HAP-1 (cell line): Measurements from ENCODE around the gene SPATA21.

ENCODE experiments used
- DNase-seq, 2 experiments: peaks; one replicate each; pipeline ENCODE4 v3.0.0-alpha.2; 2016 to 2020; ENCODE audit warnings: low spot score in 2 of 2
- H3K27me3 ChIP-seq: fragments of 250-450 bp; sonication (Bioruptor Pico); 2 replicates; pipeline ENCODE4 v1.5.1; 2020; ENCODE audit warnings: low read depth, mild to moderate bottlenecking, moderate library complexity
- H3K36me3 ChIP-seq: fragments of 250-450 bp; sonication (Bioruptor Pico); replicated peaks from 2 replicates; pipeline ENCODE4 v1.5.1; 2020; ENCODE audit warnings: mild to moderate bottlenecking
- H3K4me1 ChIP-seq: fragments of 250-450 bp; sonication (Bioruptor Pico); 2 replicates; pipeline ENCODE4 v1.5.1; 2020; ENCODE audit warnings: mild to moderate bottlenecking
- H3K4me3 ChIP-seq: fragments of 250-450 bp; sonication (Bioruptor Pico); 2 replicates; pipeline ENCODE4 v1.5.1; 2020; ENCODE audit warnings: mild to moderate bottlenecking, moderate library complexity
- H3K9me3 ChIP-seq: fragments of 250-450 bp; sonication (Bioruptor Pico); 2 replicates; pipeline ENCODE4 v1.5.1; 2020; ENCODE audit warnings: mild to moderate bottlenecking, moderate library complexity
- in situ Hi-C: fragments of 300-500 bp; cut with MboI; formaldehyde crosslinking; loops from 3 replicates; pipeline ENCODE4 v1.14.3; 2020; ENCODE audit warnings: low sequenced_read_pairs, inconsistent platforms, mixed read lengths

Gene SPATA21

GRCh38 chr1:16422041-16422440 lies 15.2 kb downstream of the SPATA21 start:
- Histone ChIP-seq H3K36me3 (no peaks in the 10 kb centered on the region), H3K9me3 (no peaks in the 10 kb centered on the region), H3K4me1 (no peaks in the 10 kb centered on the region), H3K27me3 (no peaks in the 10 kb centered on the region), H3K4me3 (no peak overlapping the region)
- in situ Hi-C loops = no loop called here
- DNase-seq = no peak

GRCh38 chr1:16421201-16421600 lies 16.0 kb downstream of the SPATA21 start:
- DNase-seq = no peak
- Histone ChIP-seq H3K9me3 (no peaks in the 10 kb centered on the region), H3K36me3 (no peaks in the 10 kb centered on the region), H3K4me1 (no peaks in the 10 kb centered on the region), H3K27me3 (no peaks in the 10 kb centered on the region), H3K4me3 (no peak overlapping the region)
- in situ Hi-C loops = no loop called here

DNA sequence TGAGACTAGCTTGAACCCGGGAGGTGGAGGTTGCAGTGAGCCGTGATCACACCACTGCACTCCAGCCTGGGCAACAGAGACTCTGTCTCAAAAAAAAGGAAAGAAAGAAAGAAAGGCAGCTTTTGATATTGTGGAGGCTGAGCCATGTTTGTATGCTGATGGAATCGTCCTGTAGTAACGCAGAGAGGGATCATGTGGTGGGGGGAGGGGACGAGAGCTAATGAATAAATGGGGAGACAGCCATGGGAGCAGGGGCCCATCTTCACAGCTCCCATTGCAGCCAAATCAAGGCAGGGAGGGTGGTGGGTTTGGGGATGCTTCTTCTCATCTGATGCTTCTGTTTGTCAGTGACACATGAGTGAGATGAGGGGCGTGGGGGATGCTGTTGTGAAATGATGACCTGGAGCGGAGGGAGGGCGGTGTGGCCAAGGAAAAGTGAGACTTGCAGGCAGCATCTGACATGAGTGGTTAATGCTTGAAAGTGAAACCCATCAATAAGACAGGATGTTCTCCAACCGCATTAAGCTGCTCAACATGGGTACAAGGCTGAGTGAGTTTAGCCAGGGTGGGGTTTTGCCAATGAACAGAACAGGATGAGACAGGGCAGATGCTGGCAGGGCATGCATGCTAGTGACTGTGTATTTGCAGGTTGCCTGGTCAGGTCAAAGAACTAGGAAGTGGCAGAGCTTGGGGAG lies 16.7 kb downstream of the SPATA21 start:
- no peak overlapping the region for H3K4me3 ChIP-seq
- no peaks in the 10 kb centered on the region for H3K27me3 ChIP-seq
- no peaks in the 10 kb centered on the region for H3K4me1 ChIP-seq
- no peak for DNase-seq
- no peaks in the 10 kb centered on the region for H3K36me3 ChIP-seq
- H3K9me3 ChIP-seq = no peaks in the 10 kb centered on the region
- in situ Hi-C loops = no loop called here

- DNase-seq = no peak
- Histone ChIP-seq H3K9me3 (no peaks in the 10 kb centered on the region), H3K4me3 (no peak overlapping the region), H3K4me1 (no peaks in the 10 kb centered on the region), H3K27me3 (no peaks in the 10 kb centered on the region), H3K36me3 (no peaks in the 10 kb centered on the region)
- in situ Hi-C loops = no loop called here
These were observed 18.3 kb downstream of the SPATA21 start for GRCh38 chr1:16418823-16419425.

GRCh38 chr1:16413191-16413590 lies 24.0 kb downstream of the SPATA21 start:
- H3K4me3 ChIP-seq = no peak overlapping the region
- DNase-seq = peak in 1 of 2 experiments; percentile 16
- no peaks in the 10 kb centered on the region for H3K4me1 ChIP-seq
- H3K36me3 ChIP-seq = no peaks in the 10 kb centered on the region
- no peaks in the 10 kb centered on the region for H3K9me3 ChIP-seq
- H3K27me3 ChIP-seq = no peaks in the 10 kb centered on the region
- in situ Hi-C loops = no loop called here

GRCh38 chr1:16410803-16411202 lies 26.4 kb downstream of the SPATA21 start:
- in situ Hi-C loops = no loop called here
- no peak for DNase-seq
- Histone ChIP-seq H3K4me1 (no peaks in the 10 kb centered on the region), H3K27me3 (no peaks in the 10 kb centered on the region), H3K9me3 (no peaks in the 10 kb centered on the region), H3K36me3 (no peaks in the 10 kb centered on the region), H3K4me3 (no peak overlapping the region)

DNA sequence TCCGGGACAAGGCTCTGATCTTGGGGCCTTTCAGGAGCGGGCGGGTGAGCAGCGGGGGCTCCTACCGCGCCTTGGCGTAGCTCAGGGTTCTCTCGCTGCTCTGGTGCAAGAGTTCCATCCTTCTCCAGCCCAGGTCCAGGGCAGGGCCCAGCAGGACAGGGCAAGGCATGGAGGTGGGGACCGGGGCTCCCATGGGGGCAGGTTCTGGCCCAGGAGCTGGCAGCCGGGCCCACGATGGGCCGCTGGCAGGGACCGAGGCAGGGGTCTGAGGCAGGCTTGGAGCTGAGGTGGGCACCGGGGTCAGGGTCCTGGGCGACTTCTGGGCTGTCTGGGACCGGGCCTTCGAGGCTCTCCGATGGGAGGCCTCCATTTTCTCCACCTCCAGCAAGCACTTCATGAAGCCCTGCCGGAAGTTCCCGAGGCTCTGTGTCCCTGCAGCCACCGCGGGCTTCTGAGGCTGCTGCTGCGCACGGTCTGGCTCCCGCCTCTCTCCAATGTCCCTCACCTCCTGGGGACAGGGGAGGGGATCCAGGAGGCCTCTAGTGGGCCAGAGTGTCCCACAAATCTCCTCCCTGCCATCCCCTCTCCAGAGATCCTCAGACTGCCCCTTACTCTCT lies 27.6 kb downstream of the SPATA21 start:
- H3K4me1 ChIP-seq = no peaks in the 10 kb centered on the region
- no peaks in the 10 kb centered on the region for H3K36me3 ChIP-seq
- H3K4me3 ChIP-seq = no peak overlapping the region
- no peaks in the 10 kb centered on the region for H3K9me3 ChIP-seq
- no peaks in the 10 kb centered on the region for H3K27me3 ChIP-seq
- in situ Hi-C loops = no loop called here
- no peak for DNase-seq

- Histone ChIP-seq H3K4me1 (no peaks in the 10 kb centered on the region), H3K4me3 (no peak overlapping the region), H3K9me3 (no peaks in the 10 kb centered on the region), H3K36me3 (no peaks in the 10 kb centered on the region), H3K27me3 (no peaks in the 10 kb centered on the region)
- in situ Hi-C loops = no loop called here
- no peak for DNase-seq
These were observed 30.4 kb downstream of the SPATA21 start for GRCh38 chr1:16406868-16407267.

- Histone ChIP-seq H3K4me1 (no peaks in the 10 kb centered on the region), H3K36me3 (no peaks in the 10 kb centered on the region), H3K27me3 (no peaks in the 10 kb centered on the region), H3K4me3 (no peak overlapping the region), H3K9me3 (no peaks in the 10 kb centered on the region)
- no peak for DNase-seq
- in situ Hi-C loops = no loop called here
These were observed 31.8 kb downstream of the SPATA21 start for GRCh38 chr1:16405441-16405840.

GRCh38 chr1:16402742-16403141 lies 34.5 kb downstream of the SPATA21 start:
- Histone ChIP-seq H3K27me3 (no peaks in the 10 kb centered on the region), H3K9me3 (no peaks in the 10 kb centered on the region), H3K4me3 (no peak overlapping the region), H3K36me3 (peaks cover 5% of the 10 kb centered on the region), H3K4me1 (no peaks in the 10 kb centered on the region)
- no peak for DNase-seq
- in situ Hi-C loops = no loop called here

GRCh38 chr1:16398371-16398953 lies 38.8 kb downstream of the SPATA21 start:
- H3K9me3 ChIP-seq = no peaks in the 10 kb centered on the region
- H3K36me3 ChIP-seq = peaks cover 39% of the 10 kb centered on the region
- no peak overlapping the region for H3K4me3 ChIP-seq
- DNase-seq = no peak
- no peaks in the 10 kb centered on the region for H3K27me3 ChIP-seq
- no peaks in the 10 kb centered on the region for H3K4me1 ChIP-seq
- in situ Hi-C loops = no loop called here

GRCh38 chr1:16397120-16397519 lies 40.1 kb downstream of the SPATA21 start:
- no peaks in the 10 kb centered on the region for H3K9me3 ChIP-seq
- H3K36me3 ChIP-seq = peaks cover 43% of the 10 kb centered on the region

DNA sequence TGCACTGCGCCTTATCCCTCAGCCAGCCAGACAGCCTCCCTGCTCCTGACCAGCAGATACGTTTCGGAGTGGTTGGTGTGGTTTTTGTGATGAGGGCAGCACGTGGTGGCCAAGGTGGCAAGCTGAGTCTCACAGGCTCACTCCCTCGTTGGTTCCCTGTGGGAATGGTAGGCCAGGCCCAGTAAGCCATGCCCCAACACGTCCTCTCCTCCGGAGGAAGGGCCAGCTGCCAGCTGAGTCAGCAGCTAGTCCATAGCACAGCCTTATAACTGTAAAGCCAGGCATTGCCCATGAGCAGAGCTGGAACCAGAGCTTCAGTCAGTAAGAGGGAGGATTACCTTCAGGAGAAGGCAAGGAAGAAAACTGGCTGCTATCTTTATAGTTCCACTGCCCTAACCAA lies 40.6 kb downstream of the SPATA21 start:
- no peaks in the 10 kb centered on the region for H3K27me3 ChIP-seq
- H3K36me3 ChIP-seq = peaks cover 43% of the 10 kb centered on the region
- DNase-seq = no peak
- in situ Hi-C loops = no loop called here
- no peaks in the 10 kb centered on the region for H3K9me3 ChIP-seq
- H3K4me3 ChIP-seq = no peak overlapping the region
- H3K4me1 ChIP-seq = no peaks in the 10 kb centered on the region

More at GRCh38 chr1:16397120-16397519, 40.1 kb downstream of the SPATA21 start:
- in situ Hi-C loops = no loop called here
- Histone ChIP-seq H3K4me3 (no peak overlapping the region), H3K27me3 (no peaks in the 10 kb centered on the region), H3K4me1 (no peaks in the 10 kb centered on the region)
- DNase-seq = no peak

GRCh38 chr1:16394977-16395376 lies 42.2 kb downstream of the SPATA21 start:
- no peaks in the 10 kb centered on the region for H3K4me1 ChIP-seq
- H3K4me3 ChIP-seq = no peak overlapping the region
- H3K36me3 ChIP-seq = peaks cover 43% of the 10 kb centered on the region
- no peaks in the 10 kb centered on the region for H3K27me3 ChIP-seq
- in situ Hi-C loops = no loop called here
- H3K9me3 ChIP-seq = no peaks in the 10 kb centered on the region
- no peak for DNase-seq
